HepG2 (cell line): ENCODE measurements around the gene SLCO2A1. TPM values are rescaled to one million over a fixed set of nuclear protein-coding genes. Genes with fewer than 3 reads are reported as not detected.

Experiments
- ATAC-seq: fragments of 200-7000 bp; cut with Tn5 transposase; 3 replicates; pipeline ENCODE4 v1.9.1; 2020; ENCODE audit warnings: mild to moderate bottlenecking, moderate library complexity
- BruUV-seq: library from RNA; stranded (reverse); fragments of 400-500 nt; replicated peaks from 2 replicates; lab custom pipeline; 2021; lab: Mats Ljungman, UMichigan
- CTCF ChIA-PET: fragments of 300-600 bp; formaldehyde crosslinking; extraction: SDS; loops from one replicate; lab custom pipeline; 2021; ENCODE audit warnings: low total read pairs, inconsistent platforms, low intra/inter-chr PET ratio; lab: Yijun Ruan, JAX
- POLR2A ChIA-PET: fragments of 350-600 bp; sonication (Branson Sonifier 250); formaldehyde crosslinking; loops from one replicate; lab custom pipeline; 2020; ENCODE audit warnings: antibody characterized with exemption, inconsistent platforms; lab: Yijun Ruan, JAX
- DNase-seq: peaks from one replicate; pipeline ENCODE4 v3.0.0-alpha.2; 2015; ENCODE audit warnings: low spot score
- FAIRE-seq: peaks from 3 replicates; lab custom pipeline; 2011; peaks lifted over from hg19 to GRCh38; lab: Jason Lieb, UNC
- H2AFZ ChIP-seq: one replicate; pipeline ENCODE4 v1.6.1; 2011; ENCODE audit warnings: low read length, inconsistent platforms
- H3K27ac ChIP-seq: fragments of 300-600 bp; 3 replicates; pipeline ENCODE4 v1.8.0; 2011; ENCODE audit warnings: mixed run types, mild to moderate bottlenecking, mixed read lengths, low read length, inconsistent platforms; ENCODE audit not compliant: insufficient read depth; ENCODE audit errors: extremely low read length
- H3K27me3 ChIP-seq, 2 experiments: fragments of 200-600 bp in 1 of 2; 2 replicates in 1 of 2; 3 replicates in 1 of 2; pipeline versions ENCODE4 v1.6.0 to v1.8.0; 2011; ENCODE audit warnings: low read length in 2 of 2, mild to moderate bottlenecking in 2 of 2, moderate library complexity in 2 of 2, inconsistent platforms in 1 of 2; ENCODE audit not compliant: insufficient read depth in 2 of 2, control insufficient read depth in 1 of 2
- H3K36me3 ChIP-seq, 2 experiments: fragments of 200-600 bp in 1 of 2; replicated peaks in 1 of 2; 2 replicates in 1 of 2; 3 replicates in 1 of 2; pipeline versions ENCODE4 v1.5.1 to v1.8.0; 2011; ENCODE audit warnings: low read length in 2 of 2, inconsistent platforms in 1 of 2; ENCODE audit not compliant: insufficient read depth in 2 of 2, control insufficient read depth in 1 of 2
- H3K4me1 ChIP-seq: 2 replicates; pipeline ENCODE4 v1.5.1; 2012; ENCODE audit warnings: low read length, inconsistent platforms; ENCODE audit not compliant: insufficient read depth
- H3K4me2 ChIP-seq: 2 replicates; pipeline ENCODE4 v1.6.0; 2011; ENCODE audit warnings: low read depth, low read length, inconsistent platforms
- H3K4me3 ChIP-seq, 3 experiments: fragments of 200-600 bp in 1 of 3; sonication (generic), shearing (Covaris generic) in 1 of 3; replicated peaks in 1 of 3; 2 replicates each; pipeline ENCODE4 v1.5.1; 2011 to 2016; ENCODE audit warnings: low read length in 3 of 3, inconsistent platforms in 2 of 3, low read depth in 2 of 3, mild to moderate bottlenecking in 2 of 3, control low read depth in 1 of 3, mixed read lengths in 1 of 3; ENCODE audit not compliant: insufficient read depth in 1 of 3
- H3K79me2 ChIP-seq: one replicate; pipeline ENCODE4 v1.6.1; 2011; ENCODE audit warnings: low read length, inconsistent platforms; ENCODE audit not compliant: insufficient read depth
- H3K9ac ChIP-seq: 2 replicates; pipeline ENCODE4 v1.6.0; 2011; ENCODE audit warnings: mild to moderate bottlenecking, low read depth, low read length, inconsistent platforms; ENCODE audit not compliant: insufficient read depth
- H3K9me3 ChIP-seq: 2 replicates; pipeline ENCODE4 v1.5.1; 2012; ENCODE audit warnings: mild to moderate bottlenecking, low read length
- H4K20me1 ChIP-seq: 2 replicates; pipeline ENCODE4 v1.6.0; 2011; ENCODE audit warnings: inconsistent platforms, mild to moderate bottlenecking, low read length, moderate library complexity; ENCODE audit not compliant: insufficient read depth
- ELF4 ChIP-seq: sonication (generic); formaldehyde crosslinking; IDR thresholded peaks from 2 replicates; pipeline ENCODE4 v1.5.0; 2020; ENCODE audit warnings: missing genetic modification reagents, mild to moderate bottlenecking, moderate library complexity, borderline replicate concordance
- FOXJ3 ChIP-seq: sonication (generic); formaldehyde crosslinking; IDR thresholded peaks from 2 replicates; pipeline ENCODE4 v1.4.0; 2020; ENCODE audit warnings: missing genetic modification reagents, mild to moderate bottlenecking, borderline replicate concordance
- GLI4 ChIP-seq: sonication (generic); formaldehyde crosslinking; IDR thresholded peaks from 2 replicates; pipeline ENCODE4 v1.5.1; 2020; ENCODE audit warnings: missing genetic modification reagents, mild to moderate bottlenecking, moderate library complexity, borderline replicate concordance
- IKZF4 ChIP-seq: sonication (generic); formaldehyde crosslinking; IDR thresholded peaks from 2 replicates; pipeline ENCODE4 v1.5.1; 2020; ENCODE audit warnings: borderline replicate concordance, mild to moderate bottlenecking, low read depth, missing genetic modification reagents; ENCODE audit errors: not compliant biosample characterization
- KDM4B ChIP-seq: sonication (generic); formaldehyde crosslinking; IDR thresholded peaks from 2 replicates; pipeline ENCODE4 v1.4.0; 2020; ENCODE audit warnings: missing genetic modification reagents
- MAFK ChIP-seq, 2 experiments: IDR thresholded peaks in 1 of 2; conservative IDR thresholded peaks in 1 of 2; 2 replicates each; pipeline ENCODE4 v1.6.1; 2011; ENCODE audit warnings: improper control_type of control experiment in 2 of 2, low read length in 2 of 2
- MATR3 ChIP-seq: sonication (generic); formaldehyde crosslinking; IDR thresholded peaks from 2 replicates; pipeline ENCODE4 v1.4.0; 2020; ENCODE audit warnings: missing genetic modification reagents
- MNT ChIP-seq: fragments of 450-650 bp; IDR thresholded peaks from 2 replicates; pipeline ENCODE4 v1.6.1; 2016
- MXD1 ChIP-seq: sonication (generic); formaldehyde crosslinking; IDR thresholded peaks from 2 replicates; pipeline ENCODE4 v1.4.0; 2020; ENCODE audit warnings: mild to moderate bottlenecking, missing genetic modification reagents
- NR2F6 ChIP-seq, 2 experiments: IDR thresholded peaks; 2 replicates each; pipeline ENCODE4 v1.6.1; 2016; ENCODE audit warnings: antibody characterized with exemption in 1 of 2, mild to moderate bottlenecking in 1 of 2
- TAF1 ChIP-seq: sonication (generic); formaldehyde crosslinking; IDR thresholded peaks from 2 replicates; pipeline ENCODE4 v1.4.0; 2020; ENCODE audit warnings: missing genetic modification reagents
- TEF ChIP-seq: sonication (generic); formaldehyde crosslinking; IDR thresholded peaks from 2 replicates; pipeline ENCODE4 v1.5.0; 2020; ENCODE audit warnings: missing genetic modification reagents
- ZFP62 ChIP-seq: sonication (generic); formaldehyde crosslinking; IDR thresholded peaks from 2 replicates; pipeline ENCODE4 v1.4.0; 2020; ENCODE audit warnings: missing genetic modification reagents
- ZNF30 ChIP-seq: sonication (generic); formaldehyde crosslinking; IDR thresholded peaks from 2 replicates; pipeline ENCODE4 v1.5.0; 2020; ENCODE audit warnings: mild to moderate bottlenecking, missing genetic modification reagents
- ZNF891 ChIP-seq: sonication (generic); formaldehyde crosslinking; IDR thresholded peaks from 2 replicates; pipeline ENCODE4 v1.5.0; 2020; ENCODE audit warnings: mild to moderate bottlenecking, missing genetic modification reagents
- ZSCAN12 ChIP-seq: sonication (generic); formaldehyde crosslinking; IDR thresholded peaks from 2 replicates; pipeline ENCODE4 v1.9.0; 2021; ENCODE audit warnings: mild to moderate bottlenecking, missing genetic modification reagents
- WGBS: methylation state at CpG from one replicate; pipeline ENCODE4 v1.1.6; 2017; ENCODE audit warnings: low lambda C conversion rate; 5-methylcytosine and 5-hydroxymethylcytosine counted together
- in situ Hi-C: cut with HindIII; loops from 2 replicates; pipeline ENCODE4 v1.10.0; 2017; ENCODE audit warnings: low pct_unique_long_range_greater_than_20kb; ENCODE audit not compliant: extremely low pct_ligation_motif_present
- intact Hi-C: fragments of 100-400 bp; cut with micrococcal nuclease; formaldehyde crosslinking; loops from one replicate; pipeline ENCODE4 v1.10.0; 2022; ENCODE audit not compliant: unreplicated experiment
- polyA plus RNA-seq, 8 experiments: library from polyadenylated mRNA; depleted of rRNA in 3 of 8; stranded (reverse) in 7 of 8; unstranded in 1 of 8; fragments of >200 nt; fragmentation: Illumina TruSeq in 4 of 8; extraction: Trizol in 4 of 8; gene quantifications; 2 replicates each; pipeline versions ENCODE4 v1.2.1 to v1.2.3, GENCODE V29; 2011 to 2016; ENCODE audit warnings: low read depth in 4 of 8, missing spikeins in 1 of 8, mixed read lengths in 1 of 8; ENCODE audit not compliant: insufficient read depth in 1 of 8
- total RNA-seq, 5 experiments: library from RNA; depleted of rRNA; stranded (reverse); fragments of >200 nt; fragmentation: Illumina TruSeq; extraction: Trizol; gene quantifications; 2 replicates each; pipeline ENCODE4 v1.2.3, GENCODE V29; 2016; ENCODE audit warnings: low read depth in 1 of 5

The SLCO2A1 gene
- total and polyA plus RNA-seq, 2 of the 13 experiments (the other 11 are each of a cell fraction or from before 2014, with no cell fraction given): 0.04 TPM; not detected in 1

- TF ChIP-seq TAF1 (CRISPR knock-in tag) (no peak), TEF (CRISPR knock-in tag) (no peak), GLI4 (no peak), MNT (no peak)
- no peaks in the 10 kb centered on the region for H4K20me1 ChIP-seq
- WGBS: 94% methylated on average over 2 of the region's 4 CpGs
- in situ Hi-C loops (no loop called here), intact Hi-C loops (no loop called here)
- no peak overlapping the region for H3K27ac ChIP-seq
- H3K4me1 ChIP-seq: no peaks in the 10 kb centered on the region
- ChIA-PET POLR2A (no interaction called here), CTCF (no interaction called here)
- peaks cover 0 to 9% of the 10 kb centered on the region in 2 experiments; a peak in 1 of 5 replicates for H3K27me3 ChIP-seq
- H2AFZ ChIP-seq: no peak overlapping the region
- BruUV-seq: no TSS peak
- H3K79me2 ChIP-seq: no peaks in the 10 kb centered on the region
- H3K9ac ChIP-seq: no peak overlapping the region
- FAIRE-seq (no peak), ATAC-seq (no peak), DNase-seq (no peak)
- no peak overlapping the region for H3K4me3 ChIP-seq
- H3K36me3 ChIP-seq: no peaks in the 10 kb centered on the region
- H3K9me3 ChIP-seq: no peaks in the 10 kb centered on the region
- H3K4me2 ChIP-seq: no peak overlapping the region
These were observed 43.8 kb upstream of the SLCO2A1 start for GRCh38 chr3:134073583-134073945.

GRCh38 chr3:134072881-134073582, 43.3 kb upstream of the SLCO2A1 start:
- Histone ChIP-seq H3K4me2 (no peak overlapping the region), H2AFZ (no peak overlapping the region), H3K79me2 (no peaks in the 10 kb centered on the region), H3K4me3 (no peak overlapping the region), H3K27me3 (peaks cover 0 to 12% of the 10 kb centered on the region in 2 experiments; a peak in 1 of 5 replicates), H3K4me1 (no peaks in the 10 kb centered on the region), H3K9ac (no peak overlapping the region), H3K27ac (no peak overlapping the region), H4K20me1 (no peaks in the 10 kb centered on the region), H3K36me3 (no peaks in the 10 kb centered on the region), H3K9me3 (no peaks in the 10 kb centered on the region)
- in situ Hi-C loops (no loop called here), intact Hi-C loops (no loop called here)
- CTCF ChIA-PET: no interaction called here
- FAIRE-seq (no peak), ATAC-seq (no peak), DNase-seq (no peak)
- POLR2A ChIA-PET: no interaction called here
- BruUV-seq: no TSS peak
- 84% methylated on average over 10 of the region's 15 CpGs for WGBS
- TF ChIP-seq MAFK (conservative IDR thresholded peaks at IDR 0.05 in 1 of 2, IDR thresholded peaks at IDR 0.05 in 1 of 2; ENCODE audit: low read length in 2 of 2) (no peak), KDM4B (CRISPR knock-in tag) (no peak), MATR3 (CRISPR knock-in tag) (no peak), ELF4 (CRISPR knock-in tag) (no peak), FOXJ3 (CRISPR knock-in tag) (no peak), NR2F6 (IDR thresholded peaks at IDR 0.05) (no peak), NR2F6 (CRISPR knock-in tag; IDR thresholded peaks at IDR 0.05) (no peak), ZNF891 (CRISPR knock-in tag) (no peak), ZSCAN12 (CRISPR knock-in tag) (no peak), MXD1 (CRISPR knock-in tag) (no peak), IKZF4 (CRISPR knock-in tag) (no peak), ZNF30 (CRISPR knock-in tag) (no peak), ZFP62 (CRISPR knock-in tag) (no peak)
